Nephron (organoid): ENCODE measurements around the gene DPEP2NB.

Experiments used
- H3K27ac Mint-ChIP-seq, 3 experiments: 2 replicates each; pipeline ENCODE4 v1.8.0; 2020; ENCODE audit warnings: mixed read lengths in 3 of 3, mild to moderate bottlenecking in 2 of 3, moderate library complexity in 1 of 3
- H3K27me3 Mint-ChIP-seq: 2 replicates; pipeline ENCODE4 v1.8.0; 2021; ENCODE audit warnings: low read depth, mild to moderate bottlenecking, moderate library complexity, mixed read lengths
- H3K36me3 Mint-ChIP-seq: 2 replicates; pipeline ENCODE4 v1.8.0; 2020; ENCODE audit warnings: low read depth, mixed read lengths
- H3K4me1 Mint-ChIP-seq: 2 replicates; pipeline ENCODE4 v1.8.0; 2020; ENCODE audit warnings: mixed read lengths
- H3K4me3 Mint-ChIP-seq, 3 experiments: 2 replicates each; pipeline ENCODE4 v1.8.0; 2020; ENCODE audit warnings: mild to moderate bottlenecking in 3 of 3, mixed read lengths in 3 of 3, moderate library complexity in 2 of 3
- H3K9me3 Mint-ChIP-seq: 2 replicates; pipeline ENCODE4 v1.8.0; 2020; ENCODE audit warnings: mixed read lengths
- TF ChIP-seq, protein P1 (sequence below), 3 experiments: fragments of 200-600 bp; sonication (generic); IDR thresholded peaks; one replicate each; pipeline ENCODE4 v1.5.0; 2021; ENCODE audit warnings: antibody characterized with exemption in 3 of 3; ENCODE audit not compliant: unreplicated experiment in 3 of 3

Gene DPEP2NB

GRCh38 chr16:67989322-67990017 lies 26.2 kb downstream of the DPEP2NB start:
- Mint-ChIP-seq H3K36me3 (no peaks in the 10 kb centered on the region), H3K4me3 (no peak overlapping the region), H3K9me3 (no peaks in the 10 kb centered on the region), H3K27ac (no peak overlapping the region), H3K27me3 (peaks cover 3% of the 10 kb centered on the region), H3K4me1 (peaks cover 12% of the 10 kb centered on the region)
- TF ChIP-seq, protein P1, sequence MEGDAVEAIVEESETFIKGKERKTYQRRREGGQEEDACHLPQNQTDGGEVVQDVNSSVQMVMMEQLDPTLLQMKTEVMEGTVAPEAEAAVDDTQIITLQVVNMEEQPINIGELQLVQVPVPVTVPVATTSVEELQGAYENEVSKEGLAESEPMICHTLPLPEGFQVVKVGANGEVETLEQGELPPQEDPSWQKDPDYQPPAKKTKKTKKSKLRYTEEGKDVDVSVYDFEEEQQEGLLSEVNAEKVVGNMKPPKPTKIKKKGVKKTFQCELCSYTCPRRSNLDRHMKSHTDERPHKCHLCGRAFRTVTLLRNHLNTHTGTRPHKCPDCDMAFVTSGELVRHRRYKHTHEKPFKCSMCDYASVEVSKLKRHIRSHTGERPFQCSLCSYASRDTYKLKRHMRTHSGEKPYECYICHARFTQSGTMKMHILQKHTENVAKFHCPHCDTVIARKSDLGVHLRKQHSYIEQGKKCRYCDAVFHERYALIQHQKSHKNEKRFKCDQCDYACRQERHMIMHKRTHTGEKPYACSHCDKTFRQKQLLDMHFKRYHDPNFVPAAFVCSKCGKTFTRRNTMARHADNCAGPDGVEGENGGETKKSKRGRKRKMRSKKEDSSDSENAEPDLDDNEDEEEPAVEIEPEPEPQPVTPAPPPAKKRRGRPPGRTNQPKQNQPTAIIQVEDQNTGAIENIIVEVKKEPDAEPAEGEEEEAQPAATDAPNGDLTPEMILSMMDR (IDR thresholded peaks at IDR 0.05; ENCODE audit: unreplicated experiment in 3 of 3): no peak

DNA sequence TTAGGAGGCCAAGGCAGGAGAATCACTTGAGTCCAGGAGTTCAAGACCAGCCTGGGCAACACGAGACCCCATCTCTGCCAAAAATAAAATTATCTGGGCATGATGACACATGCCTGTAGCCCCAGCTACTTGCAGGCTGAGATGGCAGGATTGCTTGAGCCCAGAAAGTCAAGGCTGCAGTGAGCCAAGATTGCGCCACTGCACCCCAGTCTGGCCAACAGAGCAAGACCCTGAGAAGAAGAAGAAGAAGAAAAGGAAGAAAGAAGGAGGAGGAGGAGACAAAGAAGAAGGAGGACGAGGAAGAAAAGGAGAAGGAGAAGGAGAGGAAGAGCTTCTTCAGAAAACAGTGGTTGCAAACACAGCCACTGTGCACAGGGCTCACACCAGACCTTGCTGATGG lies 27.0 kb downstream of the DPEP2NB start:
- H3K9me3 Mint-ChIP-seq: no peaks in the 10 kb centered on the region
- no peak overlapping the region for H3K4me3 Mint-ChIP-seq

GRCh38 chr16:67987460-67988160 lies 28.1 kb downstream of the DPEP2NB start:
- Mint-ChIP-seq H3K27me3 (no peaks in the 10 kb centered on the region), H3K4me3 (no peak overlapping the region), H3K27ac (peak overlapping the region in 1 of 3 experiments; percentile 15), H3K4me1 (peaks cover 22% of the 10 kb centered on the region), H3K36me3 (no peaks in the 10 kb centered on the region), H3K9me3 (peaks cover 3% of the 10 kb centered on the region)
- TF ChIP-seq, protein P1 (IDR thresholded peaks at IDR 0.05; ENCODE audit: unreplicated experiment in 3 of 3): no peak

More for the DNA sequence above, 27.0 kb downstream of the DPEP2NB start:
- Mint-ChIP-seq H3K27me3 (peaks cover under 1% of the 10 kb centered on the region), H3K27ac (no peak overlapping the region), H3K36me3 (no peaks in the 10 kb centered on the region), H3K4me1 (peaks cover 14% of the 10 kb centered on the region)
- TF ChIP-seq, protein P1 (IDR thresholded peaks at IDR 0.05; ENCODE audit: unreplicated experiment in 3 of 3): no peak

DNA sequence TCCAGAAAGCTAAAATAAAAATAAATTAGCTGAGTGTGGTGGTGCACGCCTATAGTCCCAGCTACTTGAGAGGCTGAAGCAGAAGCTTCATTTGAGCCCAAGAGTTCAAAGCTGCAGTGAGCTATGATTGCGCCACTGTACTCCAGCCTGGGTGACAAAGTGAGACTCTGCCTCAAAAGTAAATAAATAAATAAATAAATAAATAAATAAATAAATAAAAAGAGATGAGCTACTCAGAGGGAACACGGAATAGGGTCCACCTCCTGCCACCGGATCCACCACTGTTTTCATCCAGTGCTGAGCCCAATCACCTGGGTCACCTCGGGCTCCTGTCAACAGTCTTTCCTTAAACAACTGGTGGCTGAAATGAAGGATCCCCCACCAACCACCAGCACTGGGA lies 28.8 kb downstream of the DPEP2NB start:
- TF ChIP-seq, protein P1 (IDR thresholded peaks at IDR 0.05; ENCODE audit: unreplicated experiment in 3 of 3): no peak

DNA sequence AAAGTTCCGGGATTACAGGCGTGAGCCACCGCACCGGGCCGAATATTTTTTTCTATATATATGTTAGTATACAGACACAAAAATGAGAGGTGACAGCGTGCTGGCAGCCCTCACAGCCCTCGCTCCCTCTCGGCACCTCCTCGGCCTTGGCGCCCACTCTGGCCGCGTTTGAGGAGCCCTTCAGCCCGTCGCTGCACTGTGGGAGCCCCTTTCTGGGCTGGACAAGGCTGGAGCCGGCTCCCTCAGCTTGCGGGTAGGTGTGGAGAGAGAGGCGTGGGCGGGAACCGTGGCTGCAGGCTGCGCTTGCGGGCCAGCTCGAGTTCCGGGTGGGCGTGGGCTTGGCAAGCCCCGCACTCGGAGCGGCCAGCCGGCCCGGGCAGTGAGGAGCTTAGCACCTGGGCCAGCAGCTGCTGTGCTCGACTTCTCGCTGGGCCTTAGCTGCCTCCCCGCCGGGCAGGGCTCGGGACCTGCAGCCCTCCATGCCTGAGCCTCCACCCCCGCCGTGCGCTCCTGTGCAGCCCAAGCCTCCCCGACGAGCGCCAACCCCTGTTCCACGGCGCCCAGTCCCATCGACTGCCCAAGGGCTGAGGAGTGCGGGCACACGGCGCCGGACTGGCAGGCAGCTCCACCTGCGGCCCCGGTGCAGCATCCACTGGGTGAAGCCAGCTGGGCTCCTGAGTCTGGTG lies 33.6 kb downstream of the DPEP2NB start:
- peaks cover 15% of the 10 kb centered on the region for H3K4me1 Mint-ChIP-seq

More for the DNA sequence above, 28.8 kb downstream of the DPEP2NB start:
- Mint-ChIP-seq H3K27me3 (no peaks in the 10 kb centered on the region), H3K4me1 (peaks cover 22% of the 10 kb centered on the region), H3K4me3 (no peak overlapping the region), H3K9me3 (peaks cover 3% of the 10 kb centered on the region), H3K36me3 (no peaks in the 10 kb centered on the region), H3K27ac (no peak overlapping the region)

More for the DNA sequence above, 33.6 kb downstream of the DPEP2NB start:
- H3K4me3 Mint-ChIP-seq: no peak overlapping the region
- peaks cover 3% of the 10 kb centered on the region for H3K27me3 Mint-ChIP-seq
- H3K27ac Mint-ChIP-seq: no peak overlapping the region
- no peaks in the 10 kb centered on the region for H3K36me3 Mint-ChIP-seq
- H3K9me3 Mint-ChIP-seq: peaks cover 3% of the 10 kb centered on the region
- TF ChIP-seq, protein P1 (IDR thresholded peaks at IDR 0.05; ENCODE audit: unreplicated experiment in 3 of 3): no peak
